ENCODE data around the gene TCEAL3.
"Not testable (repeated sequence)": the region's sequence is repeated elsewhere in the genome, so short reads cannot be mapped to it uniquely, and the experiment has no call there.

The TCEAL3 gene, protein sequence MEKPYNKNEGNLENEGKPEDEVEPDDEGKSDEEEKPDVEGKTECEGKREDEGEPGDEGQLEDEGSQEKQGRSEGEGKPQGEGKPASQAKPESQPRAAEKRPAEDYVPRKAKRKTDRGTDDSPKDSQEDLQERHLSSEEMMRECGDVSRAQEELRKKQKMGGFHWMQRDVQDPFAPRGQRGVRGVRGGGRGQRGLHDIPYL

DNA sequence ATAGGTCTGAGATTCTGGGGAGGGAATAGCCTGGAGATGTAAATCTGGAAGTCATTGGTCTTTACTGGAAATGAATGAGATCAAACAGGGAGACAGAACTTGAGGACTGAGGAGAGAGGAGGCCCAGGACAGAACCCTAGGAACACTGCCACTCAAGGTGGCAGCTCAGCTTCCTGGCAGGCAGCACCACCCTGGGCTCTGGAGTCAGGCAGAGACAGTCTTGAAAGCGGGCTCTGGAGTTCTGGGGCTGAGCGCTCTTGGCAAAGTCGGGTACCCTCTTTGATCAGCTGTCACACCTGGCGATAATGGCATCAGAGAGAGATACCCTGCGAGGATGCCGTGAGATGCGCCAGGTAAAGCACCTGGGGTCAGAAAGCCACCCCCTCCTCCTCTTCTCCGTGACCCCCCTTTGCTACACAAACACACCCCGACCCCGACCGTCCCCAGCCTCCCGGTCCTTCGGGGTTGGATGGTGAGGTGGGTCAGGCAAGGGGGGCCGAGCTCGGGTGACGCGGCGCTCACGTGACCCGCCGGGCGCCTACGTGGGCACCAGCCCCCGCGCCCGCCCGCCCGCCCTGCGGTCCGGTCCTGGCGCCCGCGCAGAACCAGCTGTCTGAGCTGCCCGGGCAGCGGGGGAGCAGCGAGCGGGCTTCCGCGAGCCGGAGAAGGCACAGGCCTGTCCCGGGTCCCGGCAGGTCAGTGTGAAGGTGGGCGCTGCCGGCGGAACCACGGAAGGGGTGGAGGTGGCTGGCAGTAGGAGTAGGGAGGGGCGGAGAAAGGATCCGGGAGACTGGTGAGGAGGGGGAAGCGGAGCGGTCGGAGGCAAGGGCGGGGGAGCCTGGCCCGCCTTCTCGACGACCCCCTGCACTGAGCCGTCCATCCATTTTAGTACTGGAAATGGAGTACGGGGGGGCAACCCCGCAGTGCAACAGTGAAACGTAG lies at the start of gene TCEAL3:
Gene TCEAL3 (plus strand): TSS at position 600 of the 942 bp plus-strand sequence. CDS start 1,102 bp downstream, outside the sequence.
- no peak for DNase-seq

DNA sequence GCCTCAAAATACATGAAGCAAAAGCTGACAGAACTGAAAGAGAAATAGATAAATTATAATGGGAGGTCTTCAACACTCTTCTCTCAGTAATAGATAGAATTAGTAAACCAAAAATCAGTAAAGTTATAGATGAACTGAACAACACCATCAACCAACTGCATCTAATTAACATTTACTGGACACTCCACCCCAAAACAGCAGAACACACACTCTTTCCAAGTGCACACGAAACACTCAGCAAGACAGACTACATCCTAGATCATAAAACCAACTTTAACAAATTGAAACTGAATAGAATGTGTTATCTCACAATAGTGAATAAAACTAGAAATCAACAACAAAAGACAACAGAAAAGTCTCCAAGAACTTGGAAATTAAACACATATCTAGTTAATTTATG lies 47.5 kb upstream of the TCEAL3 start:
- no peak for DNase-seq

DNA sequence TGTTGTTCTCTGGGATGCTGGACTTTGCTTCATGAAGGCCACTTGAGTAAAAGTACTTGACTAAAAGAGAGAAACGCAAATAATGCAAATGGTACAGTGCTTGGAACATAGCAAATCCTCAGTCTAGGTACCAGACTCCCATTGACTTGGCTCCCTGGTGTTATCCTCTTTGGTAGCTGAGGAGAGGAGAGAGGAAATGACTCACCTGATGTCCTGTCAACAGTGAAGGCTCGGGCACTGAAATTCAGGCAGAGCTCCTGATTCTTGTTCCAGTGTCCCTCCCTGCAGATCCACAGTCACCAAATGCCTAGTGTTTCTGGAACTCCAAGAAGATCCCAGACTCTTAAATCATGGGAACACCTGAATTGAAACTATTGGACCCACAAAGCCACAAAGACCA lies 45.0 kb upstream of the TCEAL3 start:
- DNase-seq: no peak

DNA sequence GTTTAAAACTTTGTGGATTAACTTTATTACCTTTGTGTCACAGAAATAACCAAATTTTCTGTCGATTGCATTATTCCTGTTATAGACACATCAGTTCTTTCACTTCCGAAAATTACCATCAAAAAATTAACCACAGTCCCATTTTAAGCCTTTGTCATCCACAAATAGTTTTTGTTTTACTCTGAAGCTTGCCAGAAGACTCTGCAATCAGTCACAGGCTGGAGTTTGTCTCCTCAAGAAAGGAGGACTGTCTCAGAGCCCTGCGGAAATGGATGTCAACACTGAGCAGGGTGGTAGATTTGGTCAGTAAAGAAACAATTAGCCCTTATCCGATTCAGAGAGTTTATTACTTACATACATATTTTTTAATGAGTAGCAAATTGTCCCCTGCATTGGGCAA lies 42.6 kb upstream of the TCEAL3 start:
- no peak for DNase-seq

DNA sequence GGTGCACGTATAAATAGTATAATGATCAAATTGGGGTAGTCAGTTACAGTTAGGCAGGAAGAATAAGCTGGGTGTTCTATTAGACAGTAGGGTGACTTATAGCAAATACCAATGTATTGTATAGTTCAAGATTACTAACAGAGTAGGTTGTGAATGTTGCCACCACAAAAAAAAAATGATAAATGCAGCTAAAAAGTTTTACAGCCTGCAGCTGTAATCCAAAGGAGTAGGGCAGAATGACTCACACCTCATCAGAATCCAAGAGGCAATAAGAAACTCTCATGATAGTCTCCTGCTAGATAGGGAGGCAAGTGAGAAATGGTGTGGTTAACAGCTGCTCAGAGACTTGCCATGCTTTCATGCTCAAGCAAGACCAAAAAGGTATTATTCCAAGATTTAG lies 42.0 kb upstream of the TCEAL3 start:
- DNase-seq: no peak

DNA sequence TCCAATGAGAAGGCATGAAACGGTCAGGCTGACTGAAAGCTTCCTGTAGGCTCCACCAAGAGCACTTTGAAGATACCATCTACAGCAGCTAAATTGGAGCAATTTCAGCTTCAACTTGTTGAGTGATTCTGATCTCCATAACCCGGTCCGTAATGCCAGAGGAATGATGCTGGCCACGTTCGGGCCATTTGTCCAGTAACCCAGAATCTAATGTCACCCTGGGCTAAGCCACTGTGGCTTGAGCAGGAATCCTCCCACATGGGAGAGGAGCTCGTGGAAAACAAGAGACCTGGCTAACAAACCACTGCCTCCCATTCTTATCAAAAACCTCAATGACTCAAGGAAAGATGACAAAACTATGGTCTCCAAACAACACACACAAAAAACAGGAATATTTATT lies 36.6 kb upstream of the TCEAL3 start:
- DNase-seq: no peak

DNA sequence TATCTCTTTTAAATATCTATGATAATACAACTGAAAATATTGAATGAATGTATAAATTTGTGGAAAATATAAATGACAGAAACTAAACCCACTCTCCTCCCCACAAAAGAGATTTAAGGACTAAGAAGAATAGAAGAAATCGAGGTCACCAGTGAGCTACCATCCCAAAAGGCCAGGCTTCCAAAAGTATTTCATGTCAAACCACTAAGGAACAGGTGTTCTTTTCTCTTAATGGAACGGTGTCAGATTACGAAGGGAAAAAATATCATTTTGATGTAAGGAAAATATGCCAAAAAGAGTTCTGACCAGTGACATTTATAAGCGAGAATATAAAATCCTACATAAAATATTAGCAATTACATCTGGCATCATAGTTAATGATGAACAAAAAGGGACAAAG lies 36.0 kb upstream of the TCEAL3 start:
- no peak for DNase-seq

DNA sequence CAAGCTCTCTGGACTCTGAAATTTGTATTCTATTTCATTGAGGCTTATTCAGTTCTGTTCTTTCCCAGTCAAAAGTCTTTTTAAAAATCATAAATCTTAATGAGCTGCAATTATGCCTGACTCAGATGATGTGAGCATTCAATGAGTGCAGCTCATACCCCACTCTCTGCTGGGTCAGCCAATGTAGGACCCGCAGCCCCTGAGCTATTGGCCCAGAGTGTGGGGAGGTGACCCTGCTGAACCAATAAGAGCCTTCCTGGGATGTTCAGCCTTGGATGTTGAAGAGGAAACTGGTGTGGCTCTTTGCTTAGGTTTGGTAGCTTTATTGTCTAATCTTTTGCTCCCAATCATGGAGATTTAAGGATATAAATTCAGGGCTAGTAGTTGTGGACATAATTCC lies 34.6 kb upstream of the TCEAL3 start:
- DNase-seq: no peak

DNA sequence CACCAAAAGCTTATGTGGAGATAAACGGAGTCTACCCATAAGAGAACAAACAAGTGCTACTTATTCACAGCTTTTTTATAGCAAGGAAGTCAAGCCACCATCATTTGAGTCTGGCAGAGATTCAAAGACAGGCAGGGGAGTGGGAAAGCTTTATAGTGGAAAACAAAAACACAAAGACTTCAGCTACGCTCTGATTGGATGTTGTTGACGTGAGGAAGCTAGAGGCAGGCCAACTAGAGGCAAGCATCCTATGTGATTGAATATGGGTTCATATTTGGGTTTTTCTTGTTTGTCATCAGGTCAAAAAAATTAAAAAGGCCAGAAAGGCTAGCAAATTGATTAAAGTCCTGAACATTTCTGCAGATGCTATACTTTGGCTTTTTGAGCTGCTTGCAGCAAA lies 23.2 kb upstream of the TCEAL3 start:
- no peak for DNase-seq

DNA sequence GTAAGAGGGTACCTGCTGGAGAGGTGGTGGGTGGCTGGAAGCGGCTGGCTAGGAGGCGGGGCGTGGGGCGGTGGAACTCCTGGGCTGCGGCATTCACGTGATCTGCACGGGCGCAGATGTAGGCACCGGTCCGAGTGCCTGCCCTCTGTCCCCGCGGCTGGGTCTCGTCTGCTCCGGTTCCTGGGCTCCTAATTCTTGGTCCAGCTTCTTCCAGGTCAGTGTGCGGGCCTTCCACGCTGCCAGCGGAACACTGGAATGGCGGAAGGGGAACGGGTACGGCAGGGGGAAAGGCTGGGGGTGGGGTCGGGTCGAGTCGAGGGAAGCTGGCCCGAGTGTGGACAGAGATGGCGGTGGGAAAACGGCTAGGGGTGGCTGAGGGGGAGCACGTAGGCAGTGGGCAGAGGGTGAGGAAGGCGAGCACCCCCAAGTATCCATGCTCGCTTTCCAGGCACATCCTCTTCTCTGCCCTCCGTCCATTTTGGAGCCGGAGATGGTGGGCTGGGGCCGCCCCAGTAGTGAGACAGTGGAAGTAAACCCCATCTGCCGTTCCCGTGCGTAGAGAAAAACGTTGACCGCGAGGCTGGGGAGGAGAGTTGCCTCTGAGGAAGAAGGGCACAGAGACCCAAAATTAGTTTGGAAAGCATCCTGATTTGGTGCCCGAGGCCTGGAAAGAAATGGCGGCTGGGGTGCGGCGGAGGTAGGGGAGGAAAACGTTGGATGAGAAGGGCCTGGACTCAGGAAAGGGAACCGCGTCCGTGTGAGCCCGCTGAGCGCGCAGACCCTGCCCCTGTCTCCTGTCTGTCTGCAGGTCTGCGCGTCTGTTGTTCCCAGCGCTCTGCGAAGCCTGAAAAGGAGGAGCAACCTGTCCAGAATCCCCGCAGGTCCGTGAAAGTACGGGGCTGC lies 22.1 kb upstream of the TCEAL3 start, which contains the start of gene TCEAL4:
Gene TCEAL4 (plus strand): TSS at position 105 of the 903 bp plus-strand sequence. CDS start 1,161 bp downstream, outside the sequence.
- no peak for DNase-seq

DNA sequence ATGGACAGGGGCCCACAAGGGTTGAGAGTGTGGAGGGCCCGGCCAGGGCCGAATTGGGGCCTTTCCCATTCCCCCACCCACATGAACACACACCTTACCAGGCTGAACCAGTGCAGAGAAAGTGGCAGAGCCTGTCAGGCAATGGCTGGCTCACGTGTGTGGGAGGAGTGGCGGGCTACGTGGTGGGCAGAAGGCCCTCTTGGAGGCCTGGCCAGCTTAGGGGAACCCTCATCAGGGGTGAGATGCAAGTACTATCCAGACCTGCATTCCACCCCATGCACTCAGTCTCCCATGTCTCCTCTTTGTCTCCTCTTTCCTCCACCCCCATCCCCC lies 21.5 kb upstream of the TCEAL3 start:
- no peak for DNase-seq

DNA sequence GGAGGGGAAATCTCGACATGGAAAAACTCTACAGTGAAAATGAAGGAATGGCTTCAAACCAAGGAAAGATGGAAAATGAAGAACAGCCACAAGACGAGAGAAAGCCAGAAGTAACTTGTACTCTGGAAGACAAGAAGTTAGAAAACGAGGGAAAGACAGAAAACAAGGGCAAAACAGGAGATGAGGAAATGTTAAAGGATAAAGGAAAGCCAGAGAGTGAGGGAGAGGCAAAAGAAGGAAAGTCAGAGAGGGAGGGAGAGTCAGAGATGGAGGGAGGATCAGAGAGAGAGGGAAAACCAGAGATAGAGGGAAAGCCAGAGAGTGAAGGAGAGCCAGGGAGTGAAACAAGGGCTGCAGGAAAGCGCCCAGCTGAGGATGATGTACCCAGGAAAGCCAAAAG lies 21.1 kb upstream of the TCEAL3 start:
- DNase-seq: no peak

DNA sequence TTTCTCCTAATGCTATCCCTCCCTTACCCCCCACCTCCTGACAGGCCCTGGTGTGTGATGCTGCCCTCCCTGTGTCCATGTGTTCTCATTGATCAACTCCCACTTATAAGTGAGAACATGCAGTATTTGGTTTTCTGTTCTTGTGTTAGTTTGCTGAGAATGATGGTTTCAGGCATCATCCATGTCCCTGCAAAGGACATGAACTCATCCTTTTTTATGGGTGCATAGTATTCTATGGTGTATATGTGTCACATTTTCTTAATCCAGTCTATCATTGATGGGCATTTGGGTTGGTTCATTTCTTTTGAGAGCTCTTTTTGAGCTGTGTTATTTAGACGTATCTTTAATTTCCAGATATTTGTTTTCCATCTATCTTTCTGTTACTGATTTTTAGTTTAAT lies 15.5 kb upstream of the TCEAL3 start:
- not testable (repeated sequence) for DNase-seq

DNA sequence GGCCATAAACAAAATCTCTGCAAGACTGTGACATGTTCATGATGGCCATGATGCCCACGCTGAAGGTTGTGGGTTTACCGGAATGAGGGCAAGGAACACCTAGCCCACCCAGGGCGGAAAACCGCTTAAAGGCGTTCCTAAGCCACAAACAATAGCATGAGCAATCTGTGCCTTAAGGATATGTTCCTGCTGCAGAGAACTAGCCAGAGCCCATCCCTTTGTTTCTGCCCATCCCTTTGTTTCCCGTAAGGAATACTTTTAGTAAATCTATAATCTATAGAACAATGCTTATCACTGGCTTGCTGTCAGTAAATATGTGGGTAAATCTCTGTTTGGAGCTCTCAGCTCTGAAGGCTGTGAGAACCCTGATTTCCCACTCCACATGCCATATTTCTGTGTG lies 12.6 kb upstream of the TCEAL3 start:
- DNase-seq: not testable (repeated sequence)

DNA sequence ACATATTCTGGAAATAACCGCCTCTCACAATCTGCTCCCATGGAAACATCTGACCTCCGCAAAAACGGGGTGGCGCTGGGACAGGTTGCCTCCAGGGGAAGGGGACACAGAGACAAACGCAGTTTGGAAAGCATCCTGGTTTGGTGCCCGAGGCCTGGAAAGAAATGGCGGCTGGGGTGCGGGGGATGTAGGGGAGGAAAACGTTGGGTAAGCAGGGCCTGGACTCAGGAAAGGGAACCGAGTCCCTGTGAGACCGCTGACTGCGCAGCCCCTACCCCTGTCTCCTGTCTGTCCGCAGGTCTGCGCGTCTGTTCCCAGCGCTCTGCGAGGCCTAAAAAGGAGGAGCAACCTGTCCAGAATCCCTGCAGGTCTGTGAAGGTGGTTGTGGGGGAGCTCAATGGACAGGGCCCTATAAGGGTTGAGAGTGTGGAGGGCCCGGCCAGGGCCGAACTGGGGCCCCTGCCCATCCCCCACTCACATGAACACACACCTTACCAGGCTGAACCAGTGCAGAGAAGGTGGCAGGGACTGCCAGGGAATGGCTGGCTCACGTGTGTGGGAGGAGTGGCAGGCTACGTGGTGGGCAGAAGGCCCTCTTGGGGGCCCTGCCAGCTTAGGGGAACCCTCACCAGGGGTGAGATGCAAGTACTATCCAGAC lies 672 bp downstream of the TCEAL3 start:
- no peak for DNase-seq

DNA sequence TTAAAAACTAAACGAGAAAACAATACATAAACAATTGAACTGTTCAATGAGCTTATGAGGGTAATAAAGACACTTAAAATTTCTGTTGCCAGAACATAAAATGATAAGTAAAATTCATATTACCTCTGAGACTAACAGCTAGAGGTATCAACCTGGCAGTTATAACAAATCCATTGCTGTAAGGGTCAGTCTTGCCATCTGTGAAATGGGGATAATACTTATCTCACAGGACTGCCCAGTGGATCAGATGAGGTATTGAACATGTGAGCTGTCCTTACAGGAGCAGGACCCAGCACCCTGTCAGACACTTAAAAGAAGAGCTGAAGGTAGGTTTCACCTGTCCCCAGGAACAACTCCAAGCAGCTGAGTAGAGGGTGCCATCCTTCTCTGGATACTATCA lies 2.5 kb downstream of the TCEAL3 start:
- DNase-seq: no peak

DNA sequence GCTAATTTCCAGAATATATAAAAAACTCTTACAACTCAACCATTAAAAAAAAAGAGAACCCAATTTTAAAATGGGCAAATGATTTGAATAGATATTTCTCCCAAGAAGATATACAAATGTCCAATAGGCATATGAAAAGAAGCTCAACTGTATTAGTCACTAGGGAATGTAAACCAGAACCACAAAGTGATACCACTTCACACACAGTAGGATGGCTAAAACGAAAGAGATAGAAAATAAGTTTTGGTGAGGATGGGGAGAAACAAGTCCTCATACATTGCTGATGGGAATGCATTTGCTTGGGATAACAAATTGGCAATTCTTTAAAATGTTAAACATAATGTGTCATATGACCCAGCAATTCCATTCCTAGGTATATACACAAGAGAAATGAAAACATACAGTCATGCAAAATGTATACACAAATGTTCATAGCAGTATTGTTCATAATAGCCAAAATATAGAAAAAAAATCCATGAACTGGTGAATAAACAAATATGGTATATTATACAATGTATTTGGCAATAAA lies 5.7 kb downstream of the TCEAL3 start:
- no peak for DNase-seq

DNA sequence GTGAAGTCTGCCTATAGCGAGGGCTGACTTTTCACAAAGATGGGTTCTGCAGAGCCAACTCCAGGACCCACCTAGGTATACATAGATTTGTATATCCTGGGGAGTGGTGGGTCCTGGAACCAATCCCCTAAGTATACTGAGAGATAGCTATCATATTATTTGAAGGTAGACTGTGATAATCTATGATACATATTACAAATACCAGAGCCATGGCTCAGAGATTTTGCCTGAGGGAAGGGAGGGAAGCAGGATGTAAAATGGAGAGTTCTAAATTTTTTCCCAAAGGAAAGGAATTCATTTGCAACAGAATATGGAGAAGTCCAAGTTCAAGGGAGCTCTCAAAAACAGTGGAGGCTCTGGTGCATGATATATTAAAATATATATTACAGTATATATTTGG lies 7.2 kb downstream of the TCEAL3 start:
- no peak for DNase-seq

DNA sequence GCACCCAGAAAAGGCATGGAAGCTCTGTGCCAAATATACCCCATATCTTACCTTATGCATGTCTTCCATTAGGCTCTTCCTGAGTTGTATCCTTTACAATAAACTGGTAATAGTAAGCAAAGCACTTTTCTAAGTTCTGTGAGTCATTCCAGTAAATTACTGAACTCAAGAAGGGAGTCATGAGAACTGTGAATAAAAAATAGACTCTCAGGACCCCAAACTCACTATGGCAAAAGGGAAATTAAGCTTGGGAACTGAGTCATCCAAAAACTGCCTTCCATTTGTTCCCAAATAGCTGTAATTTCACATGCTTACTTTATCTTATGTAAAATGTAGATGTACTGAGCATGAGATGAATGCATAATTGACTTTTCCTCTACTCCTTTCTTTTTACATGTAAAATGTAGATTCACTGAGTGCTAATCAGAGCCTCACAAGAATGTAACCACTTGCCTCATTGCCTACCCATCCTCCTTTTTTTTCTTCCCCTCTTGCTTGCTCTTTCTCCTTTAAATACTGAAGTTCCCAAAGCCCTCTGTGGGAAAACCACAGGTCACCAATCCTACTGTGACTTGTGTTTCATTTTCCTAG lies 8.1 kb downstream of the TCEAL3 start:
- no peak for DNase-seq

DNA sequence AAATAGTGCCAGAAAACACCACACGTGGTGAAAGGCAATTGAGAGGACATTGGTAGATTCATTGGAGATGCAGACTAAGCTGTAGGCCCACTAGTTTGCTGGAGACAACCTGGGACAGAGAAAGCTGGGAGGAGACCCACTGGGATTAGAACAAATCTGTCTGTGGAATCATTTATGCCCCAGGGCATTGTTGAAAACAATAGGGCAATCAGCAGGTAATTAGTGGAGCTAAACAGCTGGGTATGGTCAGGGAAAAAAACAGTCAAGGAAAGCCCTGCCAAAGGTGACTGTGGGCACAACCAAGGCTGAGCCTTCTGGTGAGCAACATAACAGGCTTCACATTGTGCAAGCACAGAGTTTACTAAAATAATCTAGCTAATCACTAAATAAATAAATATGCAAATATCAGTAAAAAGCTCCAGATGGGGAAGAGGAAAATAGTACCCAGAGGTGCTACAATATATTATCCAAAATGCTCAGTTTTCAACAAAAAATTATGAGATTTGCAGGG lies 9.0 kb downstream of the TCEAL3 start:
- no peak for DNase-seq

DNA sequence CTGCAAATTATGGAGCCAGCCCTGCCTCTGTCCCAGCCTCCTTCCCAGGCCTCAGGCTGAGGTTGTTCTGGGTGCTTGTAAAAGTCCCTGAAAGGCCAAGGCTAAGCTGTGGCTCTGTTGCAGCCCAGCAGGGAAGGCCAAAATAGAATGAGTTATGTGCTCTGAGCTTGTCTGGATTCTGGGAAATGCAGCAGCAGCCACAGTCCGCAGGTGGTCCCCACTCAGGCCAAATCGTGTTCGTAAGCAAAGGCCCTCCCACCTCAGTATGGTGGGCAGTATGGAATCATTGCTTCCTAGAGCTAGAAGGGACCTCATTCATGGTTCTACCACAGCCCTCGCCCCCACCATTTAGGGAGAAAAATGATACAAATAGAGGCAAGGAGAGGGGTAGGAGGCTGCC lies 16.3 kb downstream of the TCEAL3 start:
- no peak for DNase-seq

DNA sequence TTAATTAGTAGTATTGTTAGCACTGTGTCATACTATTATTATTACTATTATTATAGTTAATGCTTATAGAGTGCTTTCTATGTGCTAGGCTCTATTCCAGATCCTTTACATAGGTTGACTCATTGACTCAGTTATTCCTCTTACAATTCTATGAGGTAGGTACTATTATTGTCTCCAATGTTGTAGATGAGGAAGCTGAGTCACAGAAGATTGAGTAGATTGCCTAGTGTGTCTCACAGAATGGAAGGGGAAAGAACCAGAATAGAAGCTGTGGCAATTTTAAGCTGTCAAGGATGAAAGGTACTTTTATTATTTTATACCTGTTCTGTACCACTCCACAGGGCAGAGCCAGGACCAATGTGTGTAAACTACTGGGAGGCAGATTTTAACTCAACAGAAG lies 19.1 kb downstream of the TCEAL3 start:
- no peak for DNase-seq
